WERI-Rb-1 (cell line): Measurements from ENCODE around the gene ARL8A.
"Not testable (repeated sequence)": the region's sequence is repeated elsewhere in the genome, so short reads cannot be mapped to it uniquely, and the experiment has no call there.

Experiments
- DNase-seq: peaks from one replicate; pipeline ENCODE4 v3.0.0-alpha.2; 2020
- H3K27ac ChIP-seq: fragments of 250-450 bp; sonication (Bioruptor Pico); 2 replicates; pipeline ENCODE4 v1.5.1; 2020; ENCODE audit warnings: mild to moderate bottlenecking, moderate library complexity
- H3K27me3 ChIP-seq: fragments of 250-450 bp; sonication (Bioruptor Pico); 2 replicates; pipeline ENCODE4 v1.5.1; 2021; ENCODE audit warnings: mild to moderate bottlenecking, low read depth, moderate library complexity; ENCODE audit not compliant: insufficient read depth, severe bottlenecking
- H3K36me3 ChIP-seq: fragments of 250-450 bp; sonication (Bioruptor Pico); 2 replicates; pipeline ENCODE4 v1.5.1; 2020; ENCODE audit warnings: mild to moderate bottlenecking, moderate library complexity
- H3K4me3 ChIP-seq: 2 replicates; pipeline ENCODE4 v1.5.1; 2011; ENCODE audit warnings: low read depth, mild to moderate bottlenecking, control low read depth, low read length
- H3K9me3 ChIP-seq: fragments of 250-450 bp; sonication (Bioruptor Pico); 2 replicates; pipeline ENCODE4 v1.5.1; 2021; ENCODE audit warnings: mild to moderate bottlenecking, moderate library complexity; ENCODE audit not compliant: severe bottlenecking
- CTCF ChIP-seq: IDR thresholded peaks from 2 replicates; pipeline ENCODE4 v1.5.1; 2011; ENCODE audit warnings: low read depth, mild to moderate bottlenecking, control low read depth, inconsistent platforms, low read length

Gene ARL8A

DNA sequence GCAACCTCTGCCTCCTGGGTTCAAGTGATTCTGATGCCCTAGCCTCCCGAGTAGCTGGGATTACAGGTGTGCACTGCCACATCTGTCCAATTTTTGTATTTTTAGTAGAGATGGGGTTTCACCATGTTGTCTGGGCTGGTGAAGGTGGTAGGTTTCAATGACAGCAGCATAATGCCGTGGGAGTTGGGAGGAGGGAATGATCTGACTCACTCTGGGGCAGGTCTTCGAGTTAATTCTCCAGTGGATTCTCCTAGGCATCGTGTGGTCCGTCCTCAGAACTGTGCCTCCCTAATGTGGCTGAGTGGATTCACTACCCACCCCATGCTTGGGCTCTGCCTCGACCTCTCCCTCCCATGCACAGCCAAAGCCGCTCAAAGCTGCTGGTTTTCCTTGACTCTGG lies 23.5 kb downstream of the ARL8A start:
- H3K36me3 ChIP-seq = no peaks in the 10 kb centered on the region
- no peak for TF ChIP-seq CTCF
- no peak for DNase-seq
- H3K27me3 ChIP-seq = no peaks in the 10 kb centered on the region
- no peak overlapping the region for H3K27ac ChIP-seq
- no peak overlapping the region for H3K4me3 ChIP-seq
- H3K9me3 ChIP-seq = no peaks in the 10 kb centered on the region

- TF ChIP-seq CTCF = no peak
- Histone ChIP-seq H3K27ac (no peak overlapping the region), H3K4me3 (no peak overlapping the region), H3K27me3 (no peaks in the 10 kb centered on the region), H3K36me3 (no peaks in the 10 kb centered on the region), H3K9me3 (no peaks in the 10 kb centered on the region)
- DNase-seq = no peak
These were observed 26.6 kb downstream of the ARL8A start for GRCh38 chr1:202117898-202118371.

GRCh38 chr1:202116287-202116686 lies 28.2 kb downstream of the ARL8A start:
- Histone ChIP-seq H3K27me3 (no peaks in the 10 kb centered on the region), H3K27ac (no peak overlapping the region), H3K36me3 (no peaks in the 10 kb centered on the region), H3K9me3 (no peaks in the 10 kb centered on the region), H3K4me3 (no peak overlapping the region)
- no peak for TF ChIP-seq CTCF
- no peak for DNase-seq

GRCh38 chr1:202113690-202114300 lies 30.7 kb downstream of the ARL8A start:
- Histone ChIP-seq H3K27me3 (no peaks in the 10 kb centered on the region), H3K4me3 (no peak overlapping the region), H3K36me3 (no peaks in the 10 kb centered on the region), H3K9me3 (no peaks in the 10 kb centered on the region), H3K27ac (no peak overlapping the region)
- no peak for DNase-seq
- no peak for TF ChIP-seq CTCF

GRCh38 chr1:202112859-202113689 lies 31.5 kb downstream of the ARL8A start:
- Histone ChIP-seq H3K9me3 (no peaks in the 10 kb centered on the region), H3K27me3 (no peaks in the 10 kb centered on the region), H3K36me3 (no peaks in the 10 kb centered on the region), H3K4me3 (no peak overlapping the region), H3K27ac (no peak overlapping the region)
- no peak for TF ChIP-seq CTCF
- DNase-seq = no peak

DNA sequence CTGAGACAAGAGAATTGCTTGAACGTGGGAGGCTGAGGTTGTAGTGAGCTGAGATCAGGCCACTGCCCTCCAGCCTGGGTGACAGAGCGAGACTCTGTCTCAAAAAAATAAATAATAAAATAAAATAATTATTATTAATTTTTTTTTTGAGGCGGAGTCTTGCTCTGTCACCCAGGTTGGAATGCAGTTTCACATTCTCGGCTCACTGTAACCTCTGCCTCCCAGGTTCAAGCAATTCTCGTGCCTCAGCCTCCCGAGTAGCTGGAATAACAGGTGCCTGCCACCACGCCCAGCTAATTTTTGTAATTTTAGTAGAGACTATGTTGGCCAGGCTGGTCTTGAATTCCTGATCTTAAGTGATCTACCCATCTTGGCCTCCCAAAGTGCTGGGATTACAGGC lies 32.9 kb downstream of the ARL8A start:
- not testable (repeated sequence) for DNase-seq, H3K27me3 ChIP-seq, H3K4me3 ChIP-seq, H3K9me3 ChIP-seq, H3K36me3 ChIP-seq, H3K27ac ChIP-seq
